IMR-90 (cell line): Measurements from ENCODE around the gene PPARD. TPM values are rescaled to one million over a fixed set of nuclear protein-coding genes. Genes with fewer than 3 reads are reported as not detected.

ENCODE experiments used
- ATAC-seq: fragments of 200-7000 bp; cut with Tn5 transposase; 2 replicates; pipeline ENCODE4 v1.9.1; 2020; ENCODE audit warnings: low read depth, mild to moderate bottlenecking, moderate library complexity
- BruUV-seq: library from RNA; stranded (reverse); fragments of 400-500 nt; replicated peaks from 2 replicates; lab custom pipeline; 2021; lab: Mats Ljungman, UMichigan
- CTCF ChIA-PET: fragments of 300-600 bp; formaldehyde crosslinking; extraction: SDS; loops from one replicate; lab custom pipeline; 2021; ENCODE audit warnings: antibody characterized with exemption; lab: Yijun Ruan, JAX
- POLR2A ChIA-PET: fragments of 300-600 bp; sonication (Branson Sonifier 250); formaldehyde crosslinking; loops from one replicate; lab custom pipeline; 2022; ENCODE audit warnings: antibody characterized with exemption; ENCODE audit not compliant: unreplicated experiment; lab: Charles Lee
- DNase-seq: peaks from one replicate; pipeline ENCODE4 v3.0.0; 2013
- H2AFZ ChIP-seq: replicated peaks from 2 replicates; pipeline ENCODE3; 2013; ENCODE audit warnings: low read length, mild to moderate bottlenecking; ENCODE audit not compliant: poor library complexity
- H2AK5ac ChIP-seq: 2 replicates; pipeline ENCODE4 v1.6.1; 2013; ENCODE audit warnings: low read depth, low read length, inconsistent platforms
- H2AK9ac ChIP-seq: replicated peaks from 2 replicates; pipeline ENCODE3; 2013; ENCODE audit warnings: mild to moderate bottlenecking, low read depth, low read length, moderate library complexity; ENCODE audit not compliant: poor library complexity
- H2BK120ac ChIP-seq: 2 replicates; pipeline ENCODE4 v1.6.1; 2013; ENCODE audit warnings: low read depth, low read length, inconsistent platforms
- H2BK15ac ChIP-seq: 3 replicates; pipeline ENCODE4 v1.6.1; 2013; ENCODE audit warnings: low read depth, low read length, inconsistent platforms
- H2BK20ac ChIP-seq: 2 replicates; pipeline ENCODE4 v1.6.1; 2013; ENCODE audit warnings: low read depth, mild to moderate bottlenecking, inconsistent platforms, low read length, moderate library complexity
- H2BK5ac ChIP-seq: 2 replicates; pipeline ENCODE4 v1.6.1; 2013; ENCODE audit warnings: mild to moderate bottlenecking, low read depth, low read length, inconsistent platforms; ENCODE audit not compliant: poor library complexity, severe bottlenecking
- H3K14ac ChIP-seq: replicated peaks from 2 replicates; pipeline ENCODE4 v1.6.1; 2013; ENCODE audit warnings: low read depth, low read length, inconsistent platforms
- H3K18ac ChIP-seq: 2 replicates; pipeline ENCODE4 v1.6.1; 2013; ENCODE audit warnings: low read depth, low read length, control low read depth
- H3K23ac ChIP-seq: 2 replicates; pipeline ENCODE4 v1.6.1; 2013; ENCODE audit warnings: low read depth, low read length, inconsistent platforms
- H3K27ac ChIP-seq: 2 replicates; pipeline ENCODE4 v1.5.1; 2013; ENCODE audit warnings: mild to moderate bottlenecking, control low read depth, low read length; ENCODE audit not compliant: insufficient read depth
- H3K27me3 ChIP-seq: 2 replicates; pipeline ENCODE4 v1.6.1; 2013; ENCODE audit warnings: low read length; ENCODE audit not compliant: control insufficient read depth, insufficient read depth
- H3K36me3 ChIP-seq: 2 replicates; pipeline ENCODE4 v1.6.1; 2013; ENCODE audit warnings: low read length, mixed read lengths; ENCODE audit not compliant: control insufficient read depth, insufficient read depth
- H3K4ac ChIP-seq: 2 replicates; pipeline ENCODE4 v1.6.1; 2013; ENCODE audit warnings: low read depth, low read length, inconsistent platforms
- H3K4me1 ChIP-seq: 2 replicates; pipeline ENCODE4 v1.6.1; 2013; ENCODE audit warnings: low read length, mixed read lengths; ENCODE audit not compliant: control insufficient read depth, insufficient read depth
- H3K4me2 ChIP-seq: 2 replicates; pipeline ENCODE4 v1.6.1; 2013; ENCODE audit warnings: low read depth, mild to moderate bottlenecking, control low read depth, low read length, moderate library complexity
- H3K4me3 ChIP-seq: 2 replicates; pipeline ENCODE4 v1.5.1; 2013; ENCODE audit warnings: low read depth, mild to moderate bottlenecking, control low read depth, low read length, moderate library complexity; ENCODE audit not compliant: insufficient read depth
- H3K56ac ChIP-seq: 2 replicates; pipeline ENCODE4 v1.6.1; 2013; ENCODE audit warnings: low read length, inconsistent platforms; ENCODE audit not compliant: insufficient read depth; ENCODE audit errors: extremely low read depth
- H3K79me1 ChIP-seq, 2 experiments: 2 replicates each; pipeline ENCODE4 v1.6.1; 2013; ENCODE audit warnings: low read length in 2 of 2, inconsistent platforms in 1 of 2, low read depth in 1 of 2
- H3K9ac ChIP-seq: 2 replicates; pipeline ENCODE4 v1.6.1; 2013; ENCODE audit warnings: low read depth, low read length, control low read depth
- H3K9me1 ChIP-seq: 2 replicates; pipeline ENCODE4 v1.6.1; 2013; ENCODE audit warnings: low read length, inconsistent platforms; ENCODE audit not compliant: insufficient read depth
- H3K9me3 ChIP-seq: 2 replicates; pipeline ENCODE4 v1.6.1; 2013; ENCODE audit warnings: low read length; ENCODE audit not compliant: control insufficient read depth, insufficient read depth
- H4K20me1 ChIP-seq: 2 replicates; pipeline ENCODE4 v1.6.1; 2013; ENCODE audit warnings: low read length, inconsistent platforms; ENCODE audit not compliant: insufficient read depth
- H4K5ac ChIP-seq: 2 replicates; pipeline ENCODE4 v1.6.1; 2013; ENCODE audit warnings: mild to moderate bottlenecking, low read depth, low read length, control low read depth
- H4K8ac ChIP-seq, 2 experiments: 2 replicates each; pipeline ENCODE4 v1.6.1; 2013; ENCODE audit warnings: low read depth in 2 of 2, low read length in 2 of 2, control low read depth in 1 of 2, inconsistent platforms in 1 of 2
- H4K91ac ChIP-seq: 2 replicates; pipeline ENCODE4 v1.6.1; 2013; ENCODE audit warnings: low read depth, low read length, inconsistent platforms; ENCODE audit not compliant: insufficient read depth
- FOS ChIP-seq: fragments of 150-350 bp; IDR thresholded peaks from 2 replicates; pipeline ENCODE4 v1.6.1; 2016; ENCODE audit warnings: low read depth, low read length
- MAFK ChIP-seq: IDR thresholded peaks from 2 replicates; pipeline ENCODE4 v1.6.1; 2012; ENCODE audit warnings: low read depth, low read length, improper control_type of control experiment
- MXI1 ChIP-seq: IDR thresholded peaks from 2 replicates; pipeline ENCODE4 v1.6.1; 2012; ENCODE audit warnings: low read depth, mild to moderate bottlenecking, low read length, moderate library complexity, borderline replicate concordance
- RAD21 ChIP-seq: IDR thresholded peaks from 2 replicates; pipeline ENCODE4 v1.6.1; 2012; ENCODE audit warnings: low read length, improper control_type of control experiment
- RFX5 ChIP-seq: IDR thresholded peaks from 2 replicates; pipeline ENCODE4 v1.8.0; 2012; ENCODE audit warnings: low read depth, mild to moderate bottlenecking, low read length, moderate library complexity
- WGBS, 2 experiments: methylation state at CpG; one replicate each; pipeline versions ENCODE4 v1.1.5 to v1.1.7; 2013; ENCODE audit warnings: missing lambda C conversion rate in 2 of 2; ENCODE audit not compliant: insufficient read length in 1 of 2; ENCODE audit errors: extremely low coverage in 2 of 2; 5-methylcytosine and 5-hydroxymethylcytosine counted together
- dilution Hi-C: fragments of 300-500 bp; cut with HindIII; formaldehyde crosslinking; loops from one replicate; pipeline ENCODE4 v1.14.3; 2018; ENCODE audit warnings: low sequenced_read_pairs; ENCODE audit not compliant: unreplicated experiment
- in situ Hi-C: fragments of 300-500 bp; cut with MboI; formaldehyde crosslinking; loops from 3 replicates; pipeline ENCODE4 v1.14.3; 2019; ENCODE audit warnings: low sequenced_read_pairs, inconsistent platforms, mixed read lengths
- intact Hi-C: fragments of 100-400 bp; cut with micrococcal nuclease; formaldehyde crosslinking; loops from 2 replicates; pipeline ENCODE4 v1.10.0; 2022
- polyA plus RNA-seq, 3 experiments: library from polyadenylated mRNA; depleted of rRNA; stranded (reverse); fragments of >200 nt; gene quantifications; 2 replicates each; pipeline ENCODE4 v1.2.3, GENCODE V29; 2012; ENCODE audit warnings: low replicate concordance in 1 of 3
- total RNA-seq: library from RNA; depleted of rRNA; stranded (reverse); fragments of >200 nt; gene quantifications from 2 replicates; pipeline ENCODE4 v1.2.3, GENCODE V29; 2012

The PPARD gene
- total and polyA plus RNA-seq, 2 of the 4 experiments (the other 2 are of a cell fraction), result 10.4 to 69.0 TPM

- no peak overlapping the region for H2AFZ ChIP-seq
- peaks cover 42% of the 10 kb centered on the region for H3K36me3 ChIP-seq
- H3K27me3 ChIP-seq, result no peaks in the 10 kb centered on the region
- intact Hi-C loops, result no loop called here
- no peak overlapping the region for H3K4me3 ChIP-seq
- no peak for TF ChIP-seq RAD21
- TF ChIP-seq MXI1, result no peak
- TF ChIP-seq MAFK, result no peak
- no peak for TF ChIP-seq RFX5
- TF ChIP-seq FOS, result no peak
- H3K9me1 ChIP-seq, result peaks cover 45% of the 10 kb centered on the region
- CTCF ChIA-PET, result interaction anchor here (0.6 to 2.6 kb wide), 2 partner anchors 31 to 1803 kb away, joined by 3 to 20 read pairs; no protein-coding TSS in a partner anchor
- H3K14ac ChIP-seq, result peak overlapping the region; percentile 82
- peak overlapping the region; percentile 46 for H2AK9ac ChIP-seq
- peak overlapping the region; percentile 70 for H2BK5ac ChIP-seq
- peak overlapping the region; percentile 35; the same call in 1 of the 2 replicates for H4K5ac ChIP-seq
- DNase-seq, result no peak
- peak overlapping the region; percentile 92; the same call in 2 of the 3 replicates for H2BK15ac ChIP-seq
- H3K4me1 ChIP-seq, result peaks cover 33% of the 10 kb centered on the region
- H3K4ac ChIP-seq, result peak overlapping the region; percentile 89
- peak overlapping the region; percentile 17; the same call in 1 of the 2 replicates for H3K18ac ChIP-seq
- peak overlapping the region; percentile 97 for H2AK5ac ChIP-seq
- dilution Hi-C loops, result no loop called here
- peak overlapping the region; percentile 42 to 76; a peak in 2 of 4 replicates for H4K8ac ChIP-seq
- peak overlapping the region; percentile 85 for H3K27ac ChIP-seq
- WGBS, 2 experiments, result 98% methylated on average over 6 of the region's 14 CpGs; no CpG with 5 or more reads in 1 of the 2 experiments
- H3K9me3 ChIP-seq, result no peaks in the 10 kb centered on the region
- peaks cover 37 to 74% of the 10 kb centered on the region in 2 experiments for H3K79me1 ChIP-seq
- peak overlapping the region; percentile 86 for H2BK120ac ChIP-seq
- in situ Hi-C loops, result no loop called here
- peak overlapping the region; percentile 80; the same call in 1 of the 2 replicates for H3K23ac ChIP-seq
- peak overlapping the region; percentile 76 for H4K91ac ChIP-seq
- ATAC-seq, result no peak
- H4K20me1 ChIP-seq, result peaks cover 7% of the 10 kb centered on the region
- POLR2A ChIA-PET, result no interaction called here
- no peak overlapping the region for H3K9ac ChIP-seq
- no peak overlapping the region for H3K4me2 ChIP-seq
- H3K56ac ChIP-seq, result no peak overlapping the region
- peak overlapping the region; percentile 77 for H2BK20ac ChIP-seq
- BruUV-seq, result no TSS peak
Measured at GRCh38 chr6:35417979-35418661, 75.8 kb downstream of the PPARD start.
